ENCODE results near the gene NMT2. TPM values are rescaled to one million over a fixed set of nuclear protein-coding genes. Genes with fewer than 3 reads are reported as not detected.

Gene NMT2
- polyA plus RNA-seq, 2 of the 4 experiments (the other 2 are of a cell fraction): 14.7 to 19.6 TPM

DNA sequence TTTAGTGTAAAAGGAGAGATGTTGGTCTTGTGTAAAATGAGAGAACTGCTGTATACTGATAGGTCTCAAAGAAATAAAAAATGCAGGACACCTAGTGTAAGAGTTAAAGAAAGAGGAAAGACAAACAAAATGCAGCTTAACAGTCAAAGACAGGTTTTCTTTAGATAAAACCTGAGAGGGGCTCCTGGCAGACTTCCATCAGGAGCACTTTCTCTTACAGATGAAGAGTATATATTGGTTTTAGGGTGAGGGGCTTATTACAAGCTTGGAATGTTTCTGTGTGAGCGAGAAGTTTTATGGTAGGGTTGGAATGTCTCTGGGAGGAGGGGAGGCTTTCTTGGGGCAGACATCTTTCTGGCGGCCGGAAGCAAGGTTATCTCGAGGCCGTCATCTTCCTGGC lies 96.1 kb downstream of the NMT2 start (continued):
- no peak for TF ChIP-seq CBX2 (IDR thresholded peaks at IDR 0.05; ENCODE audit: borderline replicate concordance, low read depth)
- no peak for TF ChIP-seq MAZ (IDR thresholded peaks at IDR 0.05; ENCODE audit: borderline replicate concordance, low read depth, low read length)

DNA sequence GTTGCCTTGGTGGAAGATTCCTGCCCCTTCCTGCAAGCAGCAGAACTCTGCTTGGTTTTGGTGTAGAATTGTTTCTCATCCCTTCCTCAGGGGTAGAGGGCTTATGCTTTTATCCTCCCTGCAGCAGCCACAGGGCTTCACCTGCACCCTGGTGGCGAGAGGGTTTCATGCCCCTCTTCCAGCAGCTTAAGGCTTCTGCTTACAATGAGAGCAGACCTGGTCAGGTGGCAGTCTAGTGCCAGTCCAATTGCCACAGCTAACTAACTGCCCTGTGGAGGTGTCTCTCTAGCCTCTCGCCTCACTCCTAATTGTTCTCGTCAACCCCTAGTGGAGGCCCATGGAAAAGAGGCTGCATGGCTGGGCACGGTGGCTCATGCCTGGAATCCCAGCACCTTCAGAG lies 99.3 kb downstream of the NMT2 start:
- peak in 1 of 2 experiments; percentile 13 for DNase-seq (ENCODE audit: low read depth in 1 of 2, low spot score in 1 of 2)
- 45% methylated on average over 4 of the region's 4 CpGs for WGBS (ENCODE audit: missing lambda C conversion rate)
- no peak for TF ChIP-seq MAZ (IDR thresholded peaks at IDR 0.05; ENCODE audit: borderline replicate concordance, low read depth, low read length)
- TF ChIP-seq TP53 (CRISPR knock-in tag; IDR thresholded peaks at IDR 0.05): no peak
- TF ChIP-seq CBX8 (IDR thresholded peaks at IDR 0.05): no peak
- TF ChIP-seq EP300 (IDR thresholded peaks at IDR 0.05): no peak
- no peak for TF ChIP-seq POLR2A (IDR thresholded peaks at IDR 0.05; ENCODE audit: low read length)
- peak in 1 of 2 experiments; percentile 4; a peak in 1 of 5 replicates for TF ChIP-seq RAD21 (conservative IDR thresholded peaks at IDR 0.05 in 1 of 2, IDR thresholded peaks at IDR 0.05 in 1 of 2)
- TF ChIP-seq MYC (IDR thresholded peaks at IDR 0.05; ENCODE audit: borderline replicate concordance, low read length): no peak
- TF ChIP-seq HDAC2 (IDR thresholded peaks at IDR 0.05): no peak
- Histone ChIP-seq H3K4me1 (no peaks in the 10 kb centered on the region), H3K4me2 (no peak overlapping the region), H3K4me3 (no peak overlapping the region), H3K9me3 (peaks cover 12% of the 10 kb centered on the region), H3K27ac (no peak overlapping the region)
- no peak for FAIRE-seq
- ATAC-seq: peak; percentile 30 to 46; a peak in 3 of 6 replicates
- CTCF ChIA-PET: interaction anchor here (0.5 kb wide), 1 partner anchor 68 kb away, joined by 3 read pairs; no protein-coding TSS in a partner anchor
- POLR2A ChIA-PET: no interaction called here

DNA sequence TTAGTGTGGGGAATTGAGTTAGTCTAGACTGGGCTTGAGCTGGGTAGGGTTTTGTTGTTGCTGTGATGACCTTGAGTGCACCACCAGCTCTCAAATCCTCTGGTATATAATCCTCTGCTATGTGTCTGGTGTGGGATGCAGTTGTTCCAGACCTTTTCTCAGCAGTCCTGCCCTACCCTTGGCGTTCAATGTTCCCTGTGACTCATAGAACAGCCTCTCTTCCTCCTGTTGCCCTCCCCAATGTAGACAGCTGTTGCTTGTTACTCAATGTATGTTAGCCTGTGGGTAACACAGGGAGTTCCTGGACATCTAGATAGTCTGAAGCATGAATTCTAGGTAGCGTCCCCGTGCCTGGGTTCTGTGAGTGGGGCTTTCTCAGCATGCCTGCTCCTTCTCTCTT lies 99.7 kb downstream of the NMT2 start:
- ChIA-PET POLR2A (no interaction called here), CTCF (no interaction called here)
- FAIRE-seq (no peak), ATAC-seq (peak; percentile 31 to 56; a peak in 4 of 6 replicates), DNase-seq (ENCODE audit: low read depth in 1 of 2, low spot score in 1 of 2) (no peak)
- Histone ChIP-seq H3K9me3 (peaks cover 12% of the 10 kb centered on the region), H3K4me2 (no peak overlapping the region), H3K4me3 (no peak overlapping the region), H3K4me1 (no peaks in the 10 kb centered on the region), H3K27ac (no peak overlapping the region)
- 49% methylated on average over 3 of the region's 3 CpGs for WGBS (ENCODE audit: missing lambda C conversion rate)
- no peak for TF ChIP-seq SMC3 (IDR thresholded peaks at IDR 0.05)
- TF ChIP-seq NFE2L2 (conservative IDR thresholded peaks at IDR 0.05; ENCODE audit: low read length): no peak
- TF ChIP-seq, protein P1, sequence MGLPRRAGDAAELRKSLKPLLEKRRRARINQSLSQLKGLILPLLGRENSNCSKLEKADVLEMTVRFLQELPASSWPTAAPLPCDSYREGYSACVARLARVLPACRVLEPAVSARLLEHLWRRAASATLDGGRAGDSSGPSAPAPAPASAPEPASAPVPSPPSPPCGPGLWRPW (IDR thresholded peaks at IDR 0.05): no peak
- TF ChIP-seq, protein P2, sequence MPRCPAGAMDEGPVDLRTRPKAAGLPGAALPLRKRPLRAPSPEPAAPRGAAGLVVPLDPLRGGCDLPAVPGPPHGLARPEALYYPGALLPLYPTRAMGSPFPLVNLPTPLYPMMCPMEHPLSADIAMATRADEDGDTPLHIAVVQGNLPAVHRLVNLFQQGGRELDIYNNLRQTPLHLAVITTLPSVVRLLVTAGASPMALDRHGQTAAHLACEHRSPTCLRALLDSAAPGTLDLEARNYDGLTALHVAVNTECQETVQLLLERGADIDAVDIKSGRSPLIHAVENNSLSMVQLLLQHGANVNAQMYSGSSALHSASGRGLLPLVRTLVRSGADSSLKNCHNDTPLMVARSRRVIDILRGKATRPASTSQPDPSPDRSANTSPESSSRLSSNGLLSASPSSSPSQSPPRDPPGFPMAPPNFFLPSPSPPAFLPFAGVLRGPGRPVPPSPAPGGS (IDR thresholded peaks at IDR 0.05): no peak
- TF ChIP-seq KDM5A (IDR thresholded peaks at IDR 0.05): no peak
- TF ChIP-seq ESRRA (IDR thresholded peaks at IDR 0.05; ENCODE audit: borderline replicate concordance, low read length): no peak
- no peak for TF ChIP-seq HOXA7 (CRISPR knock-in tag; IDR thresholded peaks at IDR 0.05)
- TF ChIP-seq KDM1A (IDR thresholded peaks at IDR 0.05; ENCODE audit: low read depth): no peak
- TF ChIP-seq MAZ (IDR thresholded peaks at IDR 0.05; ENCODE audit: borderline replicate concordance, low read depth, low read length): no peak
- TF ChIP-seq TP53 (CRISPR knock-in tag; IDR thresholded peaks at IDR 0.05): no peak
- TF ChIP-seq, protein P3, sequence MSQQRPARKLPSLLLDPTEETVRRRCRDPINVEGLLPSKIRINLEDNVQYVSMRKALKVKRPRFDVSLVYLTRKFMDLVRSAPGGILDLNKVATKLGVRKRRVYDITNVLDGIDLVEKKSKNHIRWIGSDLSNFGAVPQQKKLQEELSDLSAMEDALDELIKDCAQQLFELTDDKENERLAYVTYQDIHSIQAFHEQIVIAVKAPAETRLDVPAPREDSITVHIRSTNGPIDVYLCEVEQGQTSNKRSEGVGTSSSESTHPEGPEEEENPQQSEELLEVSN (IDR thresholded peaks at IDR 0.05; ENCODE audit: borderline replicate concordance, low read depth): no peak
- TF ChIP-seq EP300 (IDR thresholded peaks at IDR 0.05): no peak
- no peak for TF ChIP-seq JUN (IDR thresholded peaks at IDR 0.05)

DNA sequence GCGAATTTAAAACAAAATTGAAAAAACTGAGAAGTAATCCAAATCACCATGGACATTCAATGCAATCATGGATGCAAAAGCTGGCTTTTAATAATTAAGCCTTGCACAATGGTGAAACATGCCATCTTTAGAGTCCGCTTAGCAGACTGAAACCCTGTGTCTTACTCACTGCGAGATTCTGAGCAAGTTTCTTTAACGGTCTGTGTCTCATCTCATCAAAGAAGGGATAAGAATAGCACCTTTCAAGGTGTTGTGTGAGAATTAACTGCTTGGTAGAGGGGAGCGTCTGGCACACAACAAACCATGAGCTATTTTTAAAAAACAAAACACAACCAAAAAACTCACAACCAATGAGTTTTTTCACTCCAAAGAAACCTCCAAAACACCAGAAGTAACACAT lies 101.3 kb downstream of the NMT2 start:
- Histone ChIP-seq H3K9me3 (peaks cover 6% of the 10 kb centered on the region; the same call in 2 of the 3 replicates), H3K4me1 (no peaks in the 10 kb centered on the region), H3K4me3 (no peak overlapping the region), H3K27ac (no peak overlapping the region), H3K4me2 (no peak overlapping the region)
- WGBS (ENCODE audit: missing lambda C conversion rate): 76% methylated on average over 5 of the region's 5 CpGs
- no peak for FAIRE-seq
- no peak for ATAC-seq
- ChIA-PET POLR2A (no interaction called here), CTCF (no interaction called here)
- no peak for DNase-seq (ENCODE audit: low read depth in 1 of 2, low spot score in 1 of 2)
- TF ChIP-seq, protein P4, sequence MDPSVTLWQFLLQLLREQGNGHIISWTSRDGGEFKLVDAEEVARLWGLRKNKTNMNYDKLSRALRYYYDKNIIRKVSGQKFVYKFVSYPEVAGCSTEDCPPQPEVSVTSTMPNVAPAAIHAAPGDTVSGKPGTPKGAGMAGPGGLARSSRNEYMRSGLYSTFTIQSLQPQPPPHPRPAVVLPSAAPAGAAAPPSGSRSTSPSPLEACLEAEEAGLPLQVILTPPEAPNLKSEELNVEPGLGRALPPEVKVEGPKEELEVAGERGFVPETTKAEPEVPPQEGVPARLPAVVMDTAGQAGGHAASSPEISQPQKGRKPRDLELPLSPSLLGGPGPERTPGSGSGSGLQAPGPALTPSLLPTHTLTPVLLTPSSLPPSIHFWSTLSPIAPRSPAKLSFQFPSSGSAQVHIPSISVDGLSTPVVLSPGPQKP (IDR thresholded peaks at IDR 0.05; ENCODE audit: low read depth, low read length): no peak
- TF ChIP-seq ZSCAN20 (CRISPR knock-in tag; IDR thresholded peaks at IDR 0.05): no peak
- no peak for TF ChIP-seq HEYL (CRISPR knock-in tag; IDR thresholded peaks at IDR 0.05)
- TF ChIP-seq, protein P5, sequence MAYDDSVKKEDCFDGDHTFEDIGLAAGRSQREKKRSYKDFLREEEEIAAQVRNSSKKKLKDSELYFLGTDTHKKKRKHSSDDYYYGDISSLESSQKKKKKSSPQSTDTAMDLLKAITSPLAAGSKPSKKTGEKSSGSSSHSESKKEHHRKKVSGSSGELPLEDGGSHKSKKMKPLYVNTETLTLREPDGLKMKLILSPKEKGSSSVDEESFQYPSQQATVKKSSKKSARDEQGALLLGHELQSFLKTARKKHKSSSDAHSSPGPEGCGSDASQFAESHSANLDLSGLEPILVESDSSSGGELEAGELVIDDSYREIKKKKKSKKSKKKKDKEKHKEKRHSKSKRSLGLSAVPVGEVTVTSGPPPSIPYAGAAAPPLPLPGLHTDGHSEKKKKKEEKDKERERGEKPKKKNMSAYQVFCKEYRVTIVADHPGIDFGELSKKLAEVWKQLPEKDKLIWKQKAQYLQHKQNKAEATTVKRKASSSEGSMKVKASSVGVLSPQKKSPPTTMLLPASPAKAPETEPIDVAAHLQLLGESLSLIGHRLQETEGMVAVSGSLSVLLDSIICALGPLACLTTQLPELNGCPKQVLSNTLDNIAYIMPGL (CRISPR knock-in tag; IDR thresholded peaks at IDR 0.05; ENCODE audit: borderline replicate concordance): no peak
- TF ChIP-seq JUNB (IDR thresholded peaks at IDR 0.05): no peak
- no peak for TF ChIP-seq PHF8 (IDR thresholded peaks at IDR 0.05; ENCODE audit: borderline replicate concordance, low read depth)
- TF ChIP-seq, protein P1 (IDR thresholded peaks at IDR 0.05): no peak
- no peak for TF ChIP-seq MYC (IDR thresholded peaks at IDR 0.05; ENCODE audit: borderline replicate concordance, low read length)
- TF ChIP-seq, protein P3 (IDR thresholded peaks at IDR 0.05; ENCODE audit: borderline replicate concordance, low read depth): no peak
- TF ChIP-seq, protein P6, sequence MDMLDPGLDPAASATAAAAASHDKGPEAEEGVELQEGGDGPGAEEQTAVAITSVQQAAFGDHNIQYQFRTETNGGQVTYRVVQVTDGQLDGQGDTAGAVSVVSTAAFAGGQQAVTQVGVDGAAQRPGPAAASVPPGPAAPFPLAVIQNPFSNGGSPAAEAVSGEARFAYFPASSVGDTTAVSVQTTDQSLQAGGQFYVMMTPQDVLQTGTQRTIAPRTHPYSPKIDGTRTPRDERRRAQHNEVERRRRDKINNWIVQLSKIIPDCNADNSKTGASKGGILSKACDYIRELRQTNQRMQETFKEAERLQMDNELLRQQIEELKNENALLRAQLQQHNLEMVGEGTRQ (IDR thresholded peaks at IDR 0.05): no peak
